NT2/D1 (cell line): ENCODE measurements around the gene CD1D.
"Not testable (repeated sequence)": the region's sequence is repeated elsewhere in the genome, so short reads cannot be mapped to it uniquely, and the experiment has no call there.

Experiments
- SUZ12 ChIP-seq: IDR thresholded peaks from 2 replicates; pipeline ENCODE4 v1.6.1; 2011; ENCODE audit not compliant: insufficient read length, insufficient read depth; ENCODE audit errors: extremely low read depth
- YY1 ChIP-seq: IDR thresholded peaks from 2 replicates; pipeline ENCODE4 v1.6.1; 2011; ENCODE audit not compliant: insufficient read length, insufficient read depth
- ZNF274 ChIP-seq: IDR thresholded peaks from 2 replicates; pipeline ENCODE4 v1.6.1; 2011; ENCODE audit warnings: mild to moderate bottlenecking, low read depth, low read length

DNA sequence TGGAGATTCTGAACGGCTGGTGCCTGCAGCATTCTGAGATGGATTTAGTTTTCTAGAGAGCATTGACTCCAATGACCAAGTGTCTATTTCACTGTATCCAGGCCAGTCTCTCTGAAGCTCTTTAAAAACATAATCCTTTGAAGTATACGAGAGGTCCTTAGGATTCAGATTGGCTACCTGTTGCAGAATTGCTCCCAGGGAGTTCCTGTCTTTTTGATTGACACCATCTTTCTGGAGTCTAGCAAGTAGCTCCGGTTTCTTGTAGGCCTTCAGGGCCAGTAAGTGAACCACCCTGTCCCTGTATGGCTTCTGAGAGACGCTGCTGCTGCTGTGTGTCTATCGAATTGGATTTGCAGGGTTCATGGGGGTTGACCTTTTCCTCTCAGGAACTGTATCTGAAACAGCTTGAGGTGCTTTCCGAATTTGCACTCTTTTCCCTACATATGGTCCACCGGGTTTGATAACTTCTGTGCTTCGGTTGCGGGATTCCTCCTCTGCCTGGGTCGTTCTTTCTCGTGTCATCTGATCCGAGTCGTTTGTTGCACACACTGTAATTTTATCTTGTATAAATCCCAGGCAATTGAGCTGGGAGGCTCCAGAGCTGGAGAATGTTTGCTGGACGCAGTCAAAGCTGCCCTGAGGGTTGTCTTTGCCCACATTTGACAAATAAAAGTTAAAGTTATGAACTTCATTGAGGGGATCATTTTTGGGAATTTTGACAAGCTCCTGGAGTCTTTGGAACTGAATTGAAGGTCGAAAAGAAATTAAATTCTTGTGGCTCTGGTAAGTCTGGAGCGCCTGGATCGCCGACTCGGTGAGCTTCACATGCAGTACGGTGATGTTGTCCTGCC, 3.6 kb upstream of the CD1D start:
- not testable (repeated sequence) for TF ChIP-seq YY1, ZNF274, SUZ12
